H1 (cell line): Measurements from ENCODE around the gene ESRP2. TPM values are rescaled to one million over a fixed set of nuclear protein-coding genes. Genes with fewer than 3 reads are reported as not detected.

Source experiments
- BRCA1 ChIP-seq: IDR thresholded peaks from 2 replicates; pipeline ENCODE4 v1.6.1; 2012; ENCODE audit warnings: low read depth, low read length, improper control_type of control experiment
- MAFK ChIP-seq: IDR thresholded peaks from 2 replicates; pipeline ENCODE4 v1.6.1; 2012; ENCODE audit warnings: low read depth, mild to moderate bottlenecking, improper control_type of control experiment, low read length
- POLR2AphosphoS5 ChIP-seq: IDR thresholded peaks from 2 replicates; pipeline ENCODE4 v1.6.1; 2011; ENCODE audit warnings: low read depth, low read length
- polyA plus RNA-seq, 7 experiments: library from polyadenylated mRNA; depleted of rRNA in 3 of 7; stranded (reverse) in 5 of 7; unstranded in 2 of 7; fragments of >200 nt in 5 of 7; fragments of 200-250 nt in 2 of 7; gene quantifications; 1 replicate in 5 of 7; 2 replicates in 1 of 7; 4 replicates in 1 of 7; pipeline versions ENCODE4 v1.2.1 to v1.2.3, GENCODE V29; 2011 to 2013; ENCODE audit warnings: missing spikeins in 2 of 7, mixed read lengths in 2 of 7
- total RNA-seq: library from RNA; stranded (reverse); fragmentation: NEBNext Ultra II Directional; extraction: Animal tissue kit (Norgen Biotek cat#: 25700); gene quantifications from 2 replicates; pipeline ENCODE4 v1.2.1, GENCODE V29; 2021

ESRP2 gene
- total and polyA plus RNA-seq, 2 of the 8 experiments (the other 6 are each of a cell fraction or from before 2014, with no cell fraction given) = 35.1 to 45.8 TPM

DNA sequence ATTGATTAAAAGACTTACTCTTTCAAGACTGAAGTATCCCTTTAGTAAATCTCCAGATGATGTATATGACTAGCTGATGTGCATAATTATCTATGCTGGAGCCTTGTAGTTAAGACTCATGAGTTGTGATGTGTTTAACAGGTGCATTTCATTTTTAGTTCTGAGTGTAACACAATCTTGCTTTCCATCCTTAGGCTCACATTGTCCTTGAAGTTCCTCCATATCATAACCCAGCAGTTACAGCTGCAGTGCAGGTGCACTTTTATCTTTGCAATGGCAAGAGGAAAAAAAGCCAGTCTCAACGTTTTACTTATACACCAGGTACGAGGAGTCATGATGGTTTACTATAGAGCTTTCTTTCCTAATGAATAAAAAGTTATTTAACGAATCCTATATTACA, 52.9 kb downstream of the ESRP2 start (continued):
- TF ChIP-seq POLR2AphosphoS5 (no peak), MAFK (no peak), BRCA1 (no peak)
